Measurements from ENCODE around the gene FOXE1. TPM values are rescaled to one million over a fixed set of nuclear protein-coding genes. Genes with fewer than 3 reads are reported as not detected.

The FOXE1 gene
- total and polyA plus RNA-seq, 7 experiments from 2014 or later, result 0.05 TPM; not detected in 6

DNA sequence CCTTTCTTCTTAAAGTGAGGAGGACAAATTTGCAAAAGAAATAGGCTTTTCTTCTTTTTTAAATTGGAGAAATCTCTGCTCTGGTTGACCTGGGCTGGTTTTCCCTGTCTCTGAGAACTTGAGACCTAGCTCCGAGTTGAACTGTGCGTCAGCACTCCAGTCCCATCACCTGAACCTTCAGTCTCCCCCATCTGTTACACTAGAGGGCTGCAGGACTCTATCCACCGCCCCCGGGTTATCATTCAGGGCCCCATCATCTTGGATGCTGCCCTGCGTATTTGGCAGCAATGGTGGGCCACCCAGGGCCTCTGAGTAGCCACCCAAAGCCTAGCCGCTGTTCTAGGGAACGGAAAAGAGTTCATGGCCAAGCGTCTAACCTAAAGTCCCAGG lies 2.5 kb downstream of the FOXE1 start:
- Histone ChIP-seq H3K4me3 (ENCODE audit: low read length) (no peak overlapping the region), H3K36me3 (ENCODE audit: control insufficient read depth in 2 of 3, insufficient read depth in 3 of 3, low read length in 3 of 3) (no peaks in the 10 kb centered on the region), H3K9me3 (ENCODE audit: control insufficient read depth in 2 of 3, low read length in 3 of 3) (no peaks in the 10 kb centered on the region), H3K27me3 (ENCODE audit: control insufficient read depth in 2 of 2, insufficient read depth in 2 of 2, low read length in 2 of 2) (peaks cover 8 to 56% of the 10 kb centered on the region in 2 donors), H3K27ac (ENCODE audit: low read depth, low read length) (no peak overlapping the region), H3K4me1 (ENCODE audit: control insufficient read depth in 2 of 2, insufficient read depth in 2 of 2, low read length in 2 of 2) (peaks cover 5 to 14% of the 10 kb centered on the region in 2 donors)
- Mint-ChIP-seq H3K27ac (peak overlapping the region in 2 of 9 donors; percentile 19 to 49), H3K9me3 (peaks cover 0 to 10% (median 0%) of the 10 kb centered on the region in 11 donors), H3K4me1 (peaks cover 8 to 33% (median 16%) of the 10 kb centered on the region in 7 donors), H3K27me3 (peaks cover 62 to 86% (median 71%) of the 10 kb centered on the region in 5 donors), H3K36me3 (peaks cover 0 to 4% (median 0%) of the 10 kb centered on the region in 5 donors), H3K4me3 (peak overlapping the region in 9 of 10 donors; percentile 32 to 85 (median 51))
- ATAC-seq (no peak), DNase-seq (no peak)
- CTCF ChIA-PET, result no interaction called here
- intact Hi-C loops (cut with micrococcal nuclease), result loop anchor here in 1 of 2 donors (2.0 kb wide), 1 partner anchor 67 kb away; the partner anchor contains the start of gene TRMO
- POLR2A ChIA-PET, result interaction anchor here (0.8 kb wide), 1 partner anchor 66 kb away, joined by 3 read pairs; no protein-coding TSS in a partner anchor

DNA sequence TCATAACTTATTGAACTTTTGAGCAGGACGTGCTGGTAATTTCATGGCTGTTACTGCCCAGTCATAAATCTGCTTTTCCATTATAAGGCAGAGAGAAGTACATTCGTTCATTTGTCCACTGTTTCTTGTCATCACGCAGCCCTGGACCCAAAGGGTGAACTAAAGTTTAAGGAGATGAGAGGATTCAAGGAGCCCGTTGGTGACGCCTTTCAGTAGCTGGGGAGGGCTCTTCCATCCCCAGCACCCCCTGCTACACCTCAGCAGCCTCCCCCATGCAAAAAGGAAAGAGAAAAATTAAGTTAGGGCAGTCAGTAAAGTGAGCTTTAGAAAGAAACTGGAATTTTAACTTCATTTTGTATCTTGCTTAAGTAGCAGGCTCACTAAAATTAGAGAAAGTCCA lies 2.9 kb downstream of the FOXE1 start:
- H3K36me3 Mint-ChIP-seq, result peaks cover 0 to 4% (median 0%) of the 10 kb centered on the region in 5 donors

DNA sequence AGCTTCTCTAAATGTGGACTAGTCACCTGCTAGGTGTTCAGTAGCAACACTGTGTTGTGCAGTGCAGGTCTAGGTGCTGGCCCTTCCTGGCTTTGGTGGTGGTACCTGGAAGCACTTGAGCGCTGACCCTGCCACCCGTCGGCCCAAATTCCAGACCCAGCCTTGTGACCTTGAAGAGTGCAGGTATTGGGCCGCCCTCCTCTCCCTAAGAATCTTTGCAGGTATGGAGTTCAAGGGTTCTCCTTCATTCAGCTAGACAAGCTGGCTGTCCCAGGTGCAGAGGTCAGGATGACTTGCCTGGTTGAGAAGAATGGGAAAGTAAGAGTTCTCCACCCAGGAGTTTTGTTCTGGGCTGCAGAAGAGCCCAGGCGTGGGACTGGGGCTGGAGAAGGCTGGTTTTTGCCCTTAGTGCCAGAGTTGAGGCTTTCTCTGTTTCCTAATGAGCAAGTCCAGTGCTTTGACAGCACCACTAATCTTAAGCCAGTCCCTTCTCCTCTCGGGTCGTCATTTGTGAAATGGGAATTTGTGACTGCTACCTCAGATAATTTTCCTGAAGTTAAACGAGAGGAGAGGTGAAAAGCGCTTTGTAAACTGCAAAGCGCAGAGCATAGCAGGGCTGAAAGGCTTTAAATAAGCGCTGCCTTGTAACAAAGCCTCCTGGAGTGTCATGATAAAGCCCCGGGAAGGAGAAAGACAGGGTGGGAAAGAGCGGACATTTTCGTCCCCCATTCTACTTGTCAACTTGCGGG lies 4.0 kb downstream of the FOXE1 start:
- intact Hi-C loops (cut with micrococcal nuclease), result no loop called here
- Mint-ChIP-seq H3K27ac (peak overlapping the region in 2 of 9 donors; percentile 28 to 76), H3K27me3 (peaks cover 70 to 87% (median 75%) of the 10 kb centered on the region in 5 donors), H3K36me3 (peaks cover 0 to 4% (median 3%) of the 10 kb centered on the region in 5 donors), H3K4me3 (peak overlapping the region in 6 of 10 donors; percentile 20 to 66 (median 50)), H3K9me3 (peaks cover 0 to 7% (median 0%) of the 10 kb centered on the region in 11 donors), H3K4me1 (peaks cover 8 to 32% (median 16%) of the 10 kb centered on the region in 7 donors)
- no peak for ATAC-seq
- Histone ChIP-seq H3K9me3 (ENCODE audit: control insufficient read depth in 2 of 3, low read length in 3 of 3) (no peaks in the 10 kb centered on the region), H3K27me3 (ENCODE audit: control insufficient read depth in 2 of 2, insufficient read depth in 2 of 2, low read length in 2 of 2) (peaks cover 8 to 48% of the 10 kb centered on the region in 2 donors), H3K36me3 (ENCODE audit: control insufficient read depth in 2 of 3, insufficient read depth in 3 of 3, low read length in 3 of 3) (no peaks in the 10 kb centered on the region), H3K4me3 (ENCODE audit: low read length) (no peak overlapping the region), H3K27ac (ENCODE audit: low read depth, low read length) (no peak overlapping the region), H3K4me1 (ENCODE audit: control insufficient read depth in 2 of 2, insufficient read depth in 2 of 2, low read length in 2 of 2) (peaks cover 5 to 13% of the 10 kb centered on the region in 2 donors)
- DNase-seq, result no peak
- CTCF ChIA-PET, result no interaction called here
- POLR2A ChIA-PET, result interaction anchor here (1.7 kb wide), 1 partner anchor 11 kb away, joined by 6 read pairs; no protein-coding TSS in a partner anchor

More for the DNA sequence above, 2.9 kb downstream of the FOXE1 start:
- H3K27me3 Mint-ChIP-seq, result peaks cover 62 to 86% (median 71%) of the 10 kb centered on the region in 5 donors
- H3K9me3 Mint-ChIP-seq, result peaks cover 0 to 7% (median 0%) of the 10 kb centered on the region in 11 donors
- no peaks in the 10 kb centered on the region for H3K9me3 ChIP-seq (ENCODE audit: control insufficient read depth in 2 of 3, low read length in 3 of 3)
- ATAC-seq (no peak), DNase-seq (no peak)
- no peak overlapping the region for H3K27ac ChIP-seq (ENCODE audit: low read depth, low read length)
- peaks cover 8 to 56% of the 10 kb centered on the region in 2 donors for H3K27me3 ChIP-seq (ENCODE audit: control insufficient read depth in 2 of 2, insufficient read depth in 2 of 2, low read length in 2 of 2)
- H3K27ac Mint-ChIP-seq, result no peak overlapping the region
- no peaks in the 10 kb centered on the region for H3K36me3 ChIP-seq (ENCODE audit: control insufficient read depth in 2 of 3, insufficient read depth in 3 of 3, low read length in 3 of 3)
- H3K4me3 Mint-ChIP-seq, result peak overlapping the region in 4 of 10 donors; percentile 23 to 85 (median 44)
- peaks cover 5 to 14% of the 10 kb centered on the region in 2 donors for H3K4me1 ChIP-seq (ENCODE audit: control insufficient read depth in 2 of 2, insufficient read depth in 2 of 2, low read length in 2 of 2)
- no peak overlapping the region for H3K4me3 ChIP-seq (ENCODE audit: low read length)
- intact Hi-C loops (cut with micrococcal nuclease), result loop anchor here in 1 of 2 donors (2.0 kb wide), 1 partner anchor 67 kb away; the partner anchor contains the start of gene TRMO
- ChIA-PET POLR2A (no interaction called here), CTCF (no interaction called here)
- H3K4me1 Mint-ChIP-seq, result peaks cover 8 to 33% (median 16%) of the 10 kb centered on the region in 7 donors

DNA sequence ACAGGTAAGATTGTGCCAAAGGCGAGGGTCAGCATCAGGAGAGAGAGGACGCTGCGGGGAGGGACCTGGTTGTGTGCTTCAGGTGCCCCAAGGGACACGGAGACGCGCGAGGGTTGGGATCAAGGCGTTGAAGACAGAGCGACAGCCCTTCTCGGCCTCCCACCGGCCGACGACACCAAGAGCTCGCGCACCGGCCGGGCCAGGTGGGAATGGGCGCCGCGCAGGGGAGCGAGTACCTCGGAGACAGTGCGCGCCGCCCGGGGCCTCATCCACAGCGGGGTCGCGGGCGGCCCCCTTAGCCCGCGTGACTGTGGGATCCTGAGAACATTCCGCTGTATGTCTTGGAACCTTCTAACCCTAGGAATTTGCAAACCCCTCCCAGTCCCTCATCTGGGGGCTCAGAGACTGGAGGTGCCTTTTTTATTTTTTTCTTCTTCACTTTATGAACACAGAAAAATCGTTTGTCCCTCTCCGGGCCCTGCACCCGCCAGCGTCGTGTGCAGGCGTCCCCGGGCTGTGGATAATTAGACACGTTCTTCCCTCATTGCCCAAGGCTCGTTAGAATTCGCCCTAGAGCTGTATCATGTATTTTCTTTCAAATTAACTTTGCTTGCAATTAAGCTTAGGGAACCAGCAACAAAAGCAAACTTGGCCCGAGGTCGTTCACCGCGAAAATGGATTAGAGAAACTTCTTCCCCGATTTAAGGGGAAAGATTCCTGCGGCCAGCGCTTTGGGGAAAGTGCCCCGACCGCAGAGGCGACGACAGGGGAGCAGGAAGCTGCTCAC lies 4.8 kb downstream of the FOXE1 start:
- peaks cover 0 to 8% of the 10 kb centered on the region in 2 donors for H3K4me1 ChIP-seq (ENCODE audit: control insufficient read depth in 2 of 2, insufficient read depth in 2 of 2, low read length in 2 of 2)
- H3K27me3 ChIP-seq (ENCODE audit: control insufficient read depth in 2 of 2, insufficient read depth in 2 of 2, low read length in 2 of 2), result peaks cover 8 to 42% of the 10 kb centered on the region in 2 donors
- ATAC-seq, result no peak
- Mint-ChIP-seq H3K27ac (peak overlapping the region in 2 of 9 donors; percentile 28 to 76), H3K9me3 (peaks cover 0 to 9% (median 0%) of the 10 kb centered on the region in 11 donors), H3K4me3 (peak overlapping the region in 9 of 10 donors; percentile 11 to 66 (median 50)), H3K36me3 (peaks cover 0 to 4% (median 4%) of the 10 kb centered on the region in 5 donors), H3K27me3 (peaks cover 69 to 85% (median 74%) of the 10 kb centered on the region in 5 donors), H3K4me1 (peaks cover 8 to 27% (median 13%) of the 10 kb centered on the region in 7 donors)
- POLR2A ChIA-PET, result interaction anchor here (0.5 to 1.7 kb wide), 3 partner anchors 11 to 197 kb away, joined by 3 to 6 read pairs (median 3); no protein-coding TSS in a partner anchor
- no peaks in the 10 kb centered on the region for H3K9me3 ChIP-seq (ENCODE audit: control insufficient read depth in 2 of 3, low read length in 3 of 3)
- DNase-seq, result no peak
- CTCF ChIA-PET, result interaction anchor here (0.8 kb wide), 1 partner anchor 15 kb away, joined by 3 read pairs; no protein-coding TSS in a partner anchor
- H3K4me3 ChIP-seq (ENCODE audit: low read length), result no peak overlapping the region
- no peaks in the 10 kb centered on the region for H3K36me3 ChIP-seq (ENCODE audit: control insufficient read depth in 2 of 3, insufficient read depth in 3 of 3, low read length in 3 of 3)
- intact Hi-C loops (cut with micrococcal nuclease), result loop anchor here in 1 of 2 donors (2.0 kb wide), 1 partner anchor 13 kb away; no protein-coding TSS in a partner anchor
- H3K27ac ChIP-seq (ENCODE audit: low read depth, low read length), result no peak overlapping the region

DNA sequence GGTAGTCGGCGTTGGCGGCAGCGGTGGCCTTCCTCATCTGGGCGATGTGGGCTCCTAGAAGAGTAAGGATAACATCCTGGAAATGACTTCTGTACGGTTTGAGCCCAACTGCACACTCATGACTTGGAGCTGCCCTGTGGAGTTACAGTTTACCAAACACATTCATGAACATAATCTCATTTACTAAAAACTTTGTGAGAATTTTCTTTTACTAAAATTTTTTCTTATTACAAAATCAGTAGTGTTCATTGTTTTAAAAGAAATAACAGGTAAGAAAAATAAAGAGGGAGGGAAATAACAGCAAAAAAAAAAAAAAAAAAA lies 5.3 kb downstream of the FOXE1 start:
- Mint-ChIP-seq H3K36me3 (peaks cover 0 to 4% (median 4%) of the 10 kb centered on the region in 5 donors), H3K27ac (no peak overlapping the region), H3K27me3 (peaks cover 69 to 82% (median 74%) of the 10 kb centered on the region in 5 donors), H3K4me1 (peaks cover 8 to 27% (median 13%) of the 10 kb centered on the region in 7 donors), H3K4me3 (peak overlapping the region in 7 of 10 donors; percentile 38 to 64 (median 50)), H3K9me3 (peaks cover 0 to 9% (median 0%) of the 10 kb centered on the region in 11 donors)
- ChIA-PET POLR2A (interaction anchor here (0.7 to 1.7 kb wide), 2 partner anchors 12 to 198 kb away, joined by 3 to 6 read pairs; no protein-coding TSS in a partner anchor), CTCF (interaction anchor here (0.8 kb wide), 1 partner anchor 15 kb away, joined by 3 read pairs; no protein-coding TSS in a partner anchor)
- peak in 1 of 9 donors; percentile 17 for DNase-seq
- Histone ChIP-seq H3K4me1 (ENCODE audit: control insufficient read depth in 2 of 2, insufficient read depth in 2 of 2, low read length in 2 of 2) (peaks cover 0 to 6% of the 10 kb centered on the region in 2 donors), H3K27ac (ENCODE audit: low read depth, low read length) (no peak overlapping the region), H3K4me3 (ENCODE audit: low read length) (no peak overlapping the region), H3K36me3 (ENCODE audit: control insufficient read depth in 2 of 3, insufficient read depth in 3 of 3, low read length in 3 of 3) (no peaks in the 10 kb centered on the region), H3K27me3 (ENCODE audit: control insufficient read depth in 2 of 2, insufficient read depth in 2 of 2, low read length in 2 of 2) (peaks cover 8 to 42% of the 10 kb centered on the region in 2 donors), H3K9me3 (ENCODE audit: control insufficient read depth in 2 of 3, low read length in 3 of 3) (no peaks in the 10 kb centered on the region)
- no peak for ATAC-seq
- intact Hi-C loops (cut with micrococcal nuclease), result loop anchor here in 1 of 2 donors (2.0 kb wide), 1 partner anchor 14 kb away; no protein-coding TSS in a partner anchor

DNA sequence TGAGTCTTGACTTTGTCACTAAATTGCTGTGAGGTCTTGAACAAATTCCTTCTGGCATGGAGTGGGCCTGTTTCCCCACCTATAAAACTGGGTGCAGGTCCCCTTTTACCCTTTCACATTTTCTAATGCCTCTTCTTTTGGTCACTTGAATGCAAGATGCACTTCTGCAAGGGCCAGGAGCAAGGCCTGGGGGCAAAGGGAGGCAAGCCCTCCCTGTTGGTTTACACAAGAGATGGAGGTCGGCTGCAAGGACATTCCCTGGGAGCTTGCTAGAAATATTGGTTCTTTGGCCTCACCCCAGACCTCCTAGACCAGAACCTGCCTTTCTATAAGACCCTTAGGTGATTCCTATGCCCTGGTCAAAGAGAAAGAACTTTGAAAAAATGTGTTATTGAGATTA lies 5.8 kb downstream of the FOXE1 start:
- ATAC-seq (no peak), DNase-seq (no peak)
- intact Hi-C loops (cut with micrococcal nuclease), result loop anchor here in 1 of 2 donors (2.0 kb wide), 1 partner anchor 14 kb away; no protein-coding TSS in a partner anchor
- ChIA-PET POLR2A (no interaction called here), CTCF (interaction anchor here (0.8 kb wide), 1 partner anchor 16 kb away, joined by 3 read pairs; no protein-coding TSS in a partner anchor)
- Histone ChIP-seq H3K4me1 (ENCODE audit: control insufficient read depth in 2 of 2, insufficient read depth in 2 of 2, low read length in 2 of 2) (peaks cover 0 to 6% of the 10 kb centered on the region in 2 donors), H3K36me3 (ENCODE audit: control insufficient read depth in 2 of 3, insufficient read depth in 3 of 3, low read length in 3 of 3) (no peaks in the 10 kb centered on the region), H3K27ac (ENCODE audit: low read depth, low read length) (no peak overlapping the region), H3K9me3 (ENCODE audit: control insufficient read depth in 2 of 3, low read length in 3 of 3) (no peaks in the 10 kb centered on the region), H3K4me3 (ENCODE audit: low read length) (no peak overlapping the region), H3K27me3 (ENCODE audit: control insufficient read depth in 2 of 2, insufficient read depth in 2 of 2, low read length in 2 of 2) (peaks cover 8 to 42% of the 10 kb centered on the region in 2 donors)
- Mint-ChIP-seq H3K27ac (no peak overlapping the region), H3K4me1 (peaks cover 8 to 26% (median 13%) of the 10 kb centered on the region in 7 donors), H3K36me3 (peaks cover 0 to 4% (median 4%) of the 10 kb centered on the region in 5 donors), H3K4me3 (no peak overlapping the region), H3K27me3 (peaks cover 70 to 82% (median 77%) of the 10 kb centered on the region in 5 donors), H3K9me3 (peaks cover 0 to 9% (median 0%) of the 10 kb centered on the region in 11 donors)
